Embryonic facial prominence (tissue), 1 donor: ENCODE measurements around the gene PALM.
A peak's percentile ranks its signal among the peaks of the same experiment; 100 is the strongest.
"Not testable (repeated sequence)": the region's sequence is repeated elsewhere in the genome, so short reads cannot be mapped to it uniquely, and the experiment has no call there.

Experiments used
- DNase-seq: peaks from one replicate; pipeline ENCODE4 v3.0.0-alpha.2; 2016; ENCODE audit errors: extremely low spot score

Gene PALM, protein sequence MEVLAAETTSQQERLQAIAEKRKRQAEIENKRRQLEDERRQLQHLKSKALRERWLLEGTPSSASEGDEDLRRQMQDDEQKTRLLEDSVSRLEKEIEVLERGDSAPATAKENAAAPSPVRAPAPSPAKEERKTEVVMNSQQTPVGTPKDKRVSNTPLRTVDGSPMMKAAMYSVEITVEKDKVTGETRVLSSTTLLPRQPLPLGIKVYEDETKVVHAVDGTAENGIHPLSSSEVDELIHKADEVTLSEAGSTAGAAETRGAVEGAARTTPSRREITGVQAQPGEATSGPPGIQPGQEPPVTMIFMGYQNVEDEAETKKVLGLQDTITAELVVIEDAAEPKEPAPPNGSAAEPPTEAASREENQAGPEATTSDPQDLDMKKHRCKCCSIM

DNA sequence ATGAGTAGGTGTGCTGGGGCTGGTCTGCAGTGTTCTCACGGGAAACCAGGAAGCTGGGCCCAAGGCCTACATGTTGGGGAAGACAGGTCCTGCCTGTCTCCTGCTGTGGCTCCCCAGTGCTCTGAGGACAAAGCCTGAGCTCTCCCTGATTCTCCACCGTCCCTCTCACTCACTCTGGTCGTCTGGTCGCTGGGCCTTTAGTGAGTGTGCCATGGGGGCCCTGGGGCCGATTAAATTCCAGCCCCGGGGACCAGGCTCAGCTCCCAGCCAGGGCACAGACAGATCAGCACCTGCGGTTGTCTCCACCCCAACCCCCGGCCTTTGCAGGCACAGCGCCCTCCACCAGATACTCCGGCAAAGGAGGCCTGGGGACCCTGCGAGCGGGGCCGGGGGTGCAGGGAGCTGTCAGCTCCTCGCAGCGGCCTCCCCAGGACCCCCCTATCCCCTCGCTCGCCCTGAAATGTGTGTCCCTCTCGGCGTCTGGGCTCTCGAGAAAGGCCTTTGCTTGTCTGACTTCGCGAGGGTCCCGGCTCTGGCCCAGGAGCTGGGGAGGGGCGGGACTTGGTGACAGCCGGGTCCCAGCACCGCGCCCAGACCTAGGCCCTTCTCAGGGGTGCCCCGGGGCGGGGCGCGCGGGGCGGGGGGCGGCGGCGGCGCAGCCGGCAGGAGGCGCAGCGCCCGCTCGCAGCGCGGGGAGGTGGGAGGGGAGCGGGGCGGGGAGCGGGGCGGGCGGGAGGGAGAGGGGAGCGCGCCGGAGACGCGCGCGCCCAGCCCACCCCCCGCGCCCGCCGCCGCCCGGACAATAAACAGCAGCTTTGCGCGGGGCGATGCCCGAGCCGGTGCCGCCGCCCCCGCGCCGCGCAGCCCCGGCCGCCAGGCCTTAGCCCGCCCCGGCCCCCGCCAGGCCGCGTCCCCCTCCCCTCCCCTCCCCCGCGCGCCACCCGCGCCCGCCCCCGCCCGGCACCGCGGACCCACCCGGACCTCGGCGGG, at the start of gene PALM:
PALM (plus strand) TSS at position 782 of the 990 bp plus-strand sequence. CDS start 212 bp downstream, outside the sequence.
- no peak for DNase-seq

DNA sequence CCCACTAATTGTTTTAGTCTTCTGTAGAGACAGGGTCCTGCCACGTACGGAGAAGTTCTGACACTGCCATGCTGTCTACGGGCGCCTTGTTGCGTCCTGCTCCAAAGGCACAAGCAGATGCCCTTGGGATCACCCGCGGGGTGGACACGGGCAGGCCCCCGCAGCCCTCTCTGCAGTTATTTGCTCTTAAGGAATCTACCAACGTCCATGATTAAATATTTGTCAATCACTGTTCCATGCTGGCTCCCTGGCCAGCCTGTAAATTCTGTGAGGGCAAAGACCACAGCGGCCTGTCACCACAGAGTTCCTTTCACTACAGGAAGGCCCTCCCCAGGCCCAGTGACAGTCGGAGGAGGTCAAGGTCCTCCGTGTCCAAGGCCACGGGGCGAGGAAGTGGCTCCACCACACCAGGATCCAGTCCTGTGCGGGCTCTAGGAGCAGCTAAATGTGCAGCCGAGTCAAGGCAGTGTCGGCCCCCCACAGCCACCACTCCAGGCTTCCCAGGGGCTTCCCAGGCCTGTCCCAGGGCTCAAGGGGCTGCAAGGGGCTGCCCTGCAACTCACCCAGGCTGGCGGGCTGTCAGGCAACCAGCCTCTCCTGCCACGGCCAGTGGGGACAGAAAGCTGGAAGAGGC, 47.8 kb upstream of the PALM start:
- DNase-seq = no peak

DNA sequence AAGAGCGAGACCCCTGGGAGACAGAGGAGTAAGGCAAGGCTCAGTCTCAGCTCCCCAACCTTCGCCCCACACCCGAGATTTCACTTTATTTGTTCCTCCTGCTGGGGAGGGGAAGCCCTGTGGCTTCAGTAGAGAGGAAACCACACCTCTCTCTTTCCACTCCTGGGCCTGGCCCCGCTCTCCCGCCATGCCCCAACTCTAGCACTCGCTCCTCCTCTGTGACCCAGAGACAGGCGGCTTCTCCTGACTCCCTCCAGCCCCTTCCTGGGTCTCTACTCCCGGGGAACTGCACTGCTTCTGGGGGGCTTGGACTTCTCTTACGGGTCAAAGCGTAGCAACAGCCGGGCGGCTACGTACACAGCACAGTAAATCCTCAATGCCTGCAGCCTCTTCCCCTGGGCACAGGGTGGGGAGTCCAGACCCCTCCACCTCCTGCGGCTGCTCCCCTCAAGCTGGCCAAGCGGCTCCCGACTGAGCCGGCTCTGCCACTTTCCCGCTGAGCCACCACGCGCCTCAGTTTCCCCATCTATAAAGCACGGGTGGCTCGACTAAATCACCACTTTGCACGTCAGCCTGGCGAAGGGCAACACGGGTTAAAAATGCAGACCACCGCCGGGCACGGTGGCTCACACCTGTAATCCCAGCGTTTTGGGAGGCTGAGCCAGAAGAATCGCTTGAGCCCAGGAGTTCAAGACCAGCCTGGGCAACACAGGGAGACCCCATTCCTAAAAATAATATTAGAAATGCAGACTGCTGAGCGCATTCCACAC, 47.1 kb upstream of the PALM start:
- DNase-seq = no peak

DNA sequence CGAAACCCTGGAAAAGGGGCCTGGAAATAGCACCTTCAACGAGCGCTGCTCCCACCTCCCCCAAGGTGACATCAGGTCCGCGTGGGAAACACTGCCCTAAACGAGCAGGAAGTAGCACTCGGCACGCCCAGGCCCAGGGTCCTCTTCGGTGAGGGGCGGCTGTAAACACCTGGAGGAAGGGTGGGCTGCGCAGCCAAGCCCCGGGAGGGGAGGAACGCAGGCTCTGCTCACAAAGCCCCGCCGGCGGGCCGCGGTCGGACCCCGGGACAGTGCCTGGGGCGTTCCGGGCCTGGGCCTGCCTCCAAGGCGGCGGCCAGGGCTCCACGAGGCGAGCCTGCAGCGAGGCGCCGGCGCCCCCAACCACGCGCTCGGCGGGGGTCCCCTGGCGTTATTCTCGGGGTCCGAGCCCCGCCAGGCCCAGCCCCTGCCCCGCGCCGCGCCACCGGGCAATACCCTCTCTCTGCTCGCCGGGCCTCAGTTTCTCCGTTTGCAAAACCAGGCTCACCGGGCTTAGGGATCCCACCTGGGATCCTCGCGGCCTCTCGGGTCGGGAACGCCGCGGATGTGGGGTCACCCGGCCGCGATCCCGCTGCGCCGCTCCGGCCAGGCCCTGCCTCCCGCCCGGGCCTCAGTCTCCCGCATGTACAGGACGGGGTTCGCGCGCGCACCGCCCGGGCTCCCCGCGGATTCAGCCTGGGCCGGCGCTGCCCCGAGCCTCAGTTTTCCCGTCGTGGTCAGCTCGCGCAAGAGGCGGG, 46.4 kb upstream of the PALM start:
- DNase-seq = no peak

DNA sequence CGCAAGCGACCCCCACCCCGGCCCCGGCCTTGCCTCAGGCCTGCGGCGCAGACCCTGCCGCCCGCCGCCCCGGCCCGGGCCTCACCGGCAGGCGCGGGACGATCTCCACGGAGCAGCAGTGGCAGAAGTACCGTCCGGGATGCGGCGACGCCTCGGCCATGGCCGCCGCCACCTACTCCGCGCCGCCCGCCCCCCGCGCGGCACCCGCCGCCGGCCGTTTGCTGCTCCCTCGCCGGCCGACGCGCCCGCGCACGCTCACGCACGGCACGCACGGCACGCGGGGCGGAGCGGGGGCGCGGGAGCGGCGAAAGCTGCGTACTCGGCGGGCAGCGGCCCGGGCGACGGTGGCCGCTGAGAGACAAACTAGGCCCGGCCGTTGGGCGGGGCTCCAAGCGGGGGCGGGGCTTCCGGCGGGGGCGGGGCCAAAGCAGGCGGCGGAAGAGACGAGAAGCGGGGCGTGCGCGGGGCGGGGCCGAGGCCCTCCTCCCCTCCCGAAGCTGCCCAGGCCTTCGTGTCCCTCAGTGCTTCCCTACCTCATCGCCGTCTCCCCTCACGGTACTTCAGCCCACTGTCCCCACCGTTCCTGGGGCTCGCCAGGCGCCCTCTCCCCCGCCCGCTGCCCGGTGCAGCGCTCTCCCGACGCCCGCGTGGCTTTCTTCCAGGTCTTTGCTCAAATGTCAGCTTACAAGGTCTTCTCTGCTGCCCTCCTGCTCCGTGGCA, 45.6 kb upstream of the PALM start, which contains the start of gene RNF126:
RNF126 (minus strand) TSS at position 253 of the 720 bp plus-strand sequence; CDS start at position 160, 93 bp downstream.
- peak; percentile 77 for DNase-seq

DNA sequence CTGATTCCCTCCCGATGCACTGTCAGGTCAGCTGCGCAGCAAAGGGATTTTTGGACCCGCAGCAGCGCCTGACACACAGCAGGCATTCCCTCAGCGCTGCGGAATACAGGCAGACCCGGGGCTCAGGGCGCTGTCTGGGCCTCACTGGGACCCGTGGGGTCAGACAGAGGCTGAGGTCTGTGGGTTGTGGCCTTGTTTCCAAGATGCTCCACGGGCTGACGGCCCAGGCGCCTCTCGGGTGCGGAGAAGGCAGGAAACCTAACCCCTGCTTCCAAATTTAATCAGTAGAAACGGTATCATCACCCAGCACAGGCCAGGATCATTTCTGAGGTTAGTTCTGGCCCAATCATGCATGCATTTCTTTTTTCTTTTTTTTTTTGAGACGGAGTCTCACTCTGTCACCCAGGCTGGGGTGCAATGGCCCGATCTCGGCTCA, 45.0 kb upstream of the PALM start:
- DNase-seq = no peak

DNA sequence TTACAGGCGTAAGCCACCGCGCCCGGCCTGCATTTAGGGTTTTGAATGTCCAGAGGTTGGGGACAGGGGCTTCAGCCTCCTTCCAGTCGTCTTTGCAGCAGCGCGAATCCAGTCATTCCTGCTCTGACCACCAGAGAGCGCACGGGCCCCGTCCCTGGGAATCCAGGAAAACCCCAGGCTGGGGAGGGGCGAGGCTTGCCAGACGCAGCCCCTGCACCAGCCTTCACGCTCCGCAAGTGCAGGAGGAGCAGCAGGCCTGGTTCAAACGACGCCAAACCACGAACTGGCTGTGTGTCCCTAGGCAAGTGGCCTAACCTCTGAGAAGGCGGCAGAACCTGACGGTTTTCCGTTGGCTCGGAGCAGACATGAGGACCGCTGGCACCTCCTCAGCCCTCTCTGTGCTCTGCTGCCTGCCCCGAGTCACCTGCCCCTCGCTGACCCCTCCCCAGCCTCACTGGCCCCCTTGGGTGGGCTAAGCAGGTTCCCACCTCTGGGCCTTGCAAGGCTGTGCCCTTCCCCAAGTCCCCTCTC, 43.8 kb upstream of the PALM start:
- peak; percentile 53 for DNase-seq

DNA sequence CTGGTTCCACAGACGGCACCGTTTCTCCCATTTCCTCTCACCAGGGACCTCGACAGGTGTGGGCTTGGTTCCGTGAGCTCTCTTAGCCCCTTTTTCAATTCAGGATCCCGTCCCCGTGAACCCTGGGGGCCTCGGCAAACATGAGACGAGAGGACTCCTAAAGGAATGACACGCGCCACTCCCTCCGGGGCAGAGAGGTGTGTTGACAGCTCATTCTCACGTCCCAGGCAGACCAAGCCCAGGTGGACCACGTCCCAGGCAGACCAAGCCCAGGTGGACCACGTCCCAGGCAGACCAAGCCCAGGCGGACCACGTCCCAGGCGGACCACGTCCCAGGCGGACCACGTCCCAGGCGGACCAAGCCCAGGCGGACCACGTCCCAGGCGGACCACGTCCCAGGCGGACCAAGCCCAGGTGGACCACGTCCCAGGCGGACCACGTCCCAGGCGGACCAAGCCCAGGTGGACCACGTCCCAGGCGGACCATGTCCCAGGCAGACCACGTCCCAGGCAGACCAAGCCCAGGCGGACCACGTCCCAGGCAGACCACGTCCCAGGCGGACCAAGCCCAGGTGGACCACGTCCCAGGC, 41.7 kb upstream of the PALM start:
- DNase-seq = not testable (repeated sequence)

DNA sequence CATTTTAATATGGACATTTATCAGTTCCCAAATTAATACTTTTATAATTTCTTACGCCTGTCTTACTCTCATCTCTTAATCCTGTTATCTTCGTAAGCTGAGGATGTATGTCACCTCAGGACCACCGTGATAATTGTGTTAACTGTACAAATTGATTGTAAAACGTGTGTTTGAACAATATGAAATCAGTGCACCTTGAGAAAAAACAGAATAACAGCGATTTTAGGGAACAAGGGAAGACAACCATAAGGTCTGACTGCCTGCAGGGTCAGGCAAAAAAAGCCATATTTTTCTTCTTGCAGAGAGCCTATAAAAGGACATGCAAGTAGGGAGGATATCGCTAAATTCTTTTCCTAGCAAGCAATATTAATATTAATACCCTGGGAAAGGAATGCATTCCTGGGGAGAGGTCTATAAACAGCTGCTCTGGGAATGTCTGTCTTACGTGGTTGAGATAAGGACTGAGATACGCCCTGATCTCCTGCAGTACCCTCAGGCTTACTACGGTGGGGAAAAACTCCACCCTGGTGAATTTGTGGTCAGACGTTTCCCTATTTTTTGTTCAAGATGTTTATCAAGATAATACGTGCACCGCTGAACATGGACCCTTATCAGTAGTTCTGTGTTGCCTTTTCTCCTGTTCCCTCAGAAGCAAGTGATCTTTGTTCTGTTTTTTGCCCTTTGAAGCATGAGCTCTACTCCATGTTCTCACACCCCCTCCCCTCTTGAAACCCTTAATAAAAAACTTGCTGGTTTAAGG, 39.9 kb upstream of the PALM start:
- not testable (repeated sequence) for DNase-seq

DNA sequence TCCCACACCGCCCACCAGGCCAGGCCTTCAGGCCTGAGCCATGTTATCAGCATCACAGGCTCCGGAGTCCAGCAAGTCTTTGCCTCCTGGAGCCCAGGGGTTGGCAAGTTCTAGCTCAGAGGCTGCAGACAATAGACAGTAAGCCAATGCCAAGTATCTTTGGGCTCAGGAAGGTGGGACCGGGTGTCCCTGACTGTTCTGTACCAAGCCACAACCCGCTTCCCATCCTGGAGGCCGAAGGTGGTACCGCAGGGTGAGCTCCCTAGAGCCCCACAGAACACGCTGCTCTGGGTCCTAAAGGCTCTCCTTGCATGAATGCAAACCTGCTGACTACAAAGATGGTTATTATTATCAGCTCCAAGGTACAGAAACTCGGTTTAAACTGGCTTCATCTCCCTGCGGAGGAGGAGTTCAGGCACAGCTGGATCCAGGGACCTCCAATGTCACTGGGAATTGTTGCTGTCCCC, 38.1 kb upstream of the PALM start:
- no peak for DNase-seq

DNA sequence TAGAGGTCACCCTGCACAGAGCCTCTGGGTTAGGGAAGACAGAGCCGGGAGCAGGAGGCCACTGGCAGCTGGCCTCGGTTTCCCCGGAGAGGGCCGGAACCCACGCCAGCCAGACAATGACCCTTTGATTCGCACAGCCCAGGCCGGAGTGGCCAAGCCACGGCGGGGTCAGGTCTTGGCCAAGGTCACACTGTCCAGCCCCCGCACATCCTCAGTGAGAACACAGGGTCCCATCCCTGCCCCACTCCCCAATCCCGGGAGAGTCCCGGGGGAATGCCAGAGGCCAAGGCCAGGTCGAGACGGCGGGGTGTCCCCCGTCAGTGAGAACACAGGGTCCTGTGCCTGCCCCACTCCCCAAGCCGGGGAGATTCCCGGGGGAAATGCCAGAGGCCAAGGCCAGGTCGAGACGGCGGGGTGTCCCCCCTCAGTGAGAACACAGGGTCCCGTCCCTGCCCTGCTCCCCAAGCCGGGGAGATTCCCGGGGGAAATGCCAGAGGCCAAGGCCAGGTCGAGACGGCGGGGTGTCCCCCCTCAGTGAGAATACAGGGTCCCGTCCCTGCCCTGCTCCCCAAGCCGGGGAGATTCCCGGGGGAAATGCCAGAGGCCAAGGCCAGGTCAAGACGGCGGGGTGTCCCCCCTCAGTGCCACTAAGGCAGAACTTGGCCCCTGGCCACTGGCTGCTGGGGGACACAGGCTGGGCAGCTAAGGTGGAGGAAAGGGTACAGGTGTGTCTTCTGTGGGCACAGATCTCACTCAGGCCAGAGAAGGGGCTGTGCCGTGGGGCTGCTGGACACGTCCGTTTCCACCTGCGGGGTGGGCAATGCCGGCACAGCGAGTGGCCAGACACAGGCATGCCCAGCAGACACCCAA, 34.2 kb upstream of the PALM start:
- no peak for DNase-seq

DNA sequence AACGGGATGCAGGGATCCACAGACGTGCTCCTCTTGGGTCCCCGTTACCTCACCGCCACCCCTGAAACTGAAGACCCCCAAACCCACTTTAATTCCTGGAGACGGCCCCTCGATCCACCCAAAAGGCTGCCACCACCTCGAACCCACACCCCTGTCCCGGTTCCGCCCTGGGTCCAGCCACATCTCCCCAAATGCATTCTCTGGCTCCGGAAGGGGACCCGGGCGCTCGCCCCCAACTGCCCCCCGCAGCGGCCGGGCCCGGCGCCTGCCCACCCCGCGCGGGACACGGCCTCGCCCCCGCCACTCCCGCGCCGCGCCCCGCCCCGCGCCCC, 32.8 kb upstream of the PALM start:
- no peak for DNase-seq

DNA sequence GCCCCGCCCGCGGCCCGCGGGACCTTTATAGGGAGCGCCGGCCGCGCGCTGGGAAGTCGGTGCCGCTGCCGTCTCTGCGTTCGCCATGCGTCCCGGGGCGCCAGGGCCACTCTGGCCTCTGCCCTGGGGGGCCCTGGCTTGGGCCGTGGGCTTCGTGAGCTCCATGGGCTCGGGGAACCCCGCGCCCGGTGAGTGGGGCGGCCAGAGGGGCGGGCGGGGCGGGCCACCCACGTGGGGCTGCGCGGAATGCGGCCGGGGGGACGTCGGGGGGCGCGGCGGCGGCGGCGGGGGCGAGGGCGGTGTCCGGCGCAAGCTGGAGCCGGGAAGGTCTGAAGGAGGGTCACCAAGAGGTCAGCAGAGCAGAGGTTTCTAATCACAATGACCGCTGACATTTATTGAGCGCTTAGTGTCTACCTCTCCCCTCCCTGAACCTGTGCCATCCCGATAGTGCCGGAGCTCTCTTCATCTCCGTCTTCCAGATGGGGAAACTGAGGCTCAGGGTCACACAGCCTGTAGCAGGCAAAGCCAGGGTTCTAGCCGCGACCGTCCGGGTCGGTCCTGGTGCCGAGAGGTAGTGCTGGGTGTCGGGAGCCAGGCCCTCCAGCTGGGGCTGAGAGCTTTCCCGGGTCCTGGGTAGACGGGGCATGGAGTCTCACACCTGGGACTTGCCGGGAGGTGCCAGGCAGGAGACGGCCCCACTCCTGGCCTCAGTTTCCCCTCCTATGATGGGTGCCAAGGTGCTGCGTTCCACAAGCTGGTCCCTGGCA, 32.2 kb upstream of the PALM start, which contains the start of gene FSTL3:
FSTL3 (plus strand) TSS at position 54 of the 767 bp plus-strand sequence; CDS start at position 86, 32 bp downstream.
- no peak for DNase-seq

DNA sequence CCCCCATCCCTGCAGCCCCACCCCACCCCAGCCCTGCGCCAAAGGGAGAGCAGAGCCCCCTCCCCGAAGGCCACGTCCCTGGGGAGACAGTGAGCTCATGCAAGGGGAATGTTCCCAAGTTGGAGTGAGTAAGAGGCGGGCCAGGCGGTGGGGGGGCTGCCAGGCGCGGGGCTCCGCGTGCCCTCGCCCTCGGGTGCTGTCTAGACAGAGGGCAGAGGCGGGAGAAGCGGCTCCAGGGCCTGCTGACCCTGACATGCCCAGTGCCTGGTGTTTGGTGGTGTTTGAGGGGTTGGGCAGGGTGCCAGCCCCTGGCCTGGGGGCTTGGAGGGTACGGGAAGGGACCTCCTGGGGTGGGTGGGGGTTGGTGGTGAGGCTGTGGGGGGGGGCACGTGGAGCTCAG, 31.5 kb upstream of the PALM start:
- DNase-seq = no peak

DNA sequence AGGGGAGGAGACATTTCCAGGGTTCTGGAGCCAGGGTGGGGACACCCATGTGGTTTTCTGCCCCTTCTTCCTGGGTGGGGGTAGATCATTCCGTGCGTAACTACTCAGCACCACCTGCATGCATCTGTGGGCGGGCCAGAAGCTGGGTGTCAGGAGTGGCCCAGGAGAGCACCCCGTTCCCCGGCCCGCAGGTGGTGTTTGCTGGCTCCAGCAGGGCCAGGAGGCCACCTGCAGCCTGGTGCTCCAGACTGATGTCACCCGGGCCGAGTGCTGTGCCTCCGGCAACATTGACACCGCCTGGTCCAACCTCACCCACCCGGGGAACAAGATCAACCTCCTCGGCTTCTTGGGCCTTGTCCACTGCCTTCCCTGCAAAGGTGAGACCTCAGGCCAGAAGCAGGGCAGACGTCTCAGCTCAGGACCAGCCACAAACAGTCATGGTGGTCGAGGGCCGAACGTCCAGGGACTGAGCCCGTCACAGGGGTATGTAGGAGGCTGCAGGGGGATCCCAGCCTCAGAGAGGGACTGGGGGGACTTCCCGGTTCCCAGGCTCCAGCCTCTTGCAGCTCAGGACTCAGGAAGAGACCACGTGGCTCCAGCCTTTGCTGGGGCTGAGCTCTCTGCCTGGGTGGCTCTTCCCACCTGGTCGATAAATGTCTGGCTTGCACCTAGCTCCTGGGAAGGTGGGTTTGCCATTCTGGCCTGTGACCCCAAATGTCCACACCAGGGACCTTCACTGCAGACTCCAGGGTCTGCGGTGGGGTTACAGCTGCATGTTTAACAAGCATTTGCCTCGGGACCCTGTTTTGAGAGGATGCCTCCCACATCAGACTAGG, 30.9 kb upstream of the PALM start:
- DNase-seq = no peak
